SU-DHL-6 (cell line): ENCODE results near the gene SCAPER.

Experiments used
- EZH2phosphoT487 ChIP-seq: fragments of 200-600 bp; sonication (generic), shearing (Covaris generic); conservative IDR thresholded peaks from 2 replicates; pipeline ENCODE4 v1.6.1; 2018; ENCODE audit warnings: mild to moderate bottlenecking, antibody characterized with exemption, low read length, moderate library complexity, mixed read lengths
- TF ChIP-seq, protein P1 (sequence below): fragments of 200-600 bp; sonication (generic); IDR thresholded peaks from one replicate; pipeline ENCODE4 v1.5.1; 2017; ENCODE audit warnings: antibody characterized with exemption, mild to moderate bottlenecking, low read length, moderate library complexity; ENCODE audit not compliant: insufficient read depth, poor library complexity, severe bottlenecking

DNA sequence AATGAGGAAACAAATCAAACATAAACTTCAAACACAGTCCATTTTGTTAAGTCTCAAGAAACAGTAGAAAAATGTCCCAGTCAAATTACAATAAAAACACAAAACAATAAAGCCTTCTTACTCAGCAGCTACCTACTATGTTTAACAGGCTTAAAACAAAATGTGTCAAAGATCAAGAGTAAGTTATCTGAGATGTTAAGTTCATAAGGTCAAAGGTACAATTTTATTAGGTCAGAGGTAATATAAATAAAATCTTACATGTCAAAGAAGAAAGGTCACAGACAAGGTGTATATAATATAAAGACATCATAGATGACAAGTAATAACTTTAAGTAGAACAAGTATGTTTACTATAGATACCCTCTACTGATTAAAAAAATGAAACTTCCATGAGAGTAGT, 208.3 kb downstream of the SCAPER start:
- TF ChIP-seq, protein P1, sequence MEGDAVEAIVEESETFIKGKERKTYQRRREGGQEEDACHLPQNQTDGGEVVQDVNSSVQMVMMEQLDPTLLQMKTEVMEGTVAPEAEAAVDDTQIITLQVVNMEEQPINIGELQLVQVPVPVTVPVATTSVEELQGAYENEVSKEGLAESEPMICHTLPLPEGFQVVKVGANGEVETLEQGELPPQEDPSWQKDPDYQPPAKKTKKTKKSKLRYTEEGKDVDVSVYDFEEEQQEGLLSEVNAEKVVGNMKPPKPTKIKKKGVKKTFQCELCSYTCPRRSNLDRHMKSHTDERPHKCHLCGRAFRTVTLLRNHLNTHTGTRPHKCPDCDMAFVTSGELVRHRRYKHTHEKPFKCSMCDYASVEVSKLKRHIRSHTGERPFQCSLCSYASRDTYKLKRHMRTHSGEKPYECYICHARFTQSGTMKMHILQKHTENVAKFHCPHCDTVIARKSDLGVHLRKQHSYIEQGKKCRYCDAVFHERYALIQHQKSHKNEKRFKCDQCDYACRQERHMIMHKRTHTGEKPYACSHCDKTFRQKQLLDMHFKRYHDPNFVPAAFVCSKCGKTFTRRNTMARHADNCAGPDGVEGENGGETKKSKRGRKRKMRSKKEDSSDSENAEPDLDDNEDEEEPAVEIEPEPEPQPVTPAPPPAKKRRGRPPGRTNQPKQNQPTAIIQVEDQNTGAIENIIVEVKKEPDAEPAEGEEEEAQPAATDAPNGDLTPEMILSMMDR: no peak
- no peak for TF ChIP-seq EZH2phosphoT487
